HL-60 (cell line): Measurements from ENCODE around the gene CITED2.

Experiments
- SPI1 ChIP-seq: IDR thresholded peaks from 2 replicates; pipeline ENCODE4 v1.6.1; 2012; ENCODE audit warnings: low read depth, mild to moderate bottlenecking, borderline replicate concordance
- TF ChIP-seq, protein P1 (sequence below): IDR thresholded peaks from one replicate; pipeline ENCODE4 v1.5.1; 2011; ENCODE audit warnings: low read length, control low read depth, inconsistent platforms; ENCODE audit not compliant: insufficient read depth
- TF ChIP-seq, protein P2 (sequence below): IDR thresholded peaks from 2 replicates; pipeline ENCODE4 v1.6.1; 2012; ENCODE audit warnings: low read depth; ENCODE audit not compliant: insufficient replicate concordance

DNA sequence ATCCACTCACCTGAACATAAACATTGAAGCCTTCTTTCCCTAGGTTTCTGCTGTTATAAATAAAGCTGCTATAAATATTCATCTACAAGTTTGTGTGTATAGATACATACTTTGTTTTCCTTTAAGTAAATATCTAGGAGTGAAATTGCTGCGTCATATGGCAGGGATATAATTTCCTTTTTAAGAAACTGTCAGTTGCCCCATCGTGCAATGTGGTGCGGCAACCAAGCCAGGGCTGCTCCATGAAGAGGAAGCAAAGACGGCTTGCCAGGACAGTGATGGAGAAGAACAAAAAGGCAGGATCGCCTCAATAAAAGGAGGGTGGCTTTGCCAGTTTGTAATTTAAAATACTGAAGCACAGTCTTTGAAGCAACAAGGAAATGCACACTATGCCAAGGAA, 36.6 kb downstream of the CITED2 start:
- TF ChIP-seq, protein P1, sequence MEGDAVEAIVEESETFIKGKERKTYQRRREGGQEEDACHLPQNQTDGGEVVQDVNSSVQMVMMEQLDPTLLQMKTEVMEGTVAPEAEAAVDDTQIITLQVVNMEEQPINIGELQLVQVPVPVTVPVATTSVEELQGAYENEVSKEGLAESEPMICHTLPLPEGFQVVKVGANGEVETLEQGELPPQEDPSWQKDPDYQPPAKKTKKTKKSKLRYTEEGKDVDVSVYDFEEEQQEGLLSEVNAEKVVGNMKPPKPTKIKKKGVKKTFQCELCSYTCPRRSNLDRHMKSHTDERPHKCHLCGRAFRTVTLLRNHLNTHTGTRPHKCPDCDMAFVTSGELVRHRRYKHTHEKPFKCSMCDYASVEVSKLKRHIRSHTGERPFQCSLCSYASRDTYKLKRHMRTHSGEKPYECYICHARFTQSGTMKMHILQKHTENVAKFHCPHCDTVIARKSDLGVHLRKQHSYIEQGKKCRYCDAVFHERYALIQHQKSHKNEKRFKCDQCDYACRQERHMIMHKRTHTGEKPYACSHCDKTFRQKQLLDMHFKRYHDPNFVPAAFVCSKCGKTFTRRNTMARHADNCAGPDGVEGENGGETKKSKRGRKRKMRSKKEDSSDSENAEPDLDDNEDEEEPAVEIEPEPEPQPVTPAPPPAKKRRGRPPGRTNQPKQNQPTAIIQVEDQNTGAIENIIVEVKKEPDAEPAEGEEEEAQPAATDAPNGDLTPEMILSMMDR, result no peak
- TF ChIP-seq, protein P2, sequence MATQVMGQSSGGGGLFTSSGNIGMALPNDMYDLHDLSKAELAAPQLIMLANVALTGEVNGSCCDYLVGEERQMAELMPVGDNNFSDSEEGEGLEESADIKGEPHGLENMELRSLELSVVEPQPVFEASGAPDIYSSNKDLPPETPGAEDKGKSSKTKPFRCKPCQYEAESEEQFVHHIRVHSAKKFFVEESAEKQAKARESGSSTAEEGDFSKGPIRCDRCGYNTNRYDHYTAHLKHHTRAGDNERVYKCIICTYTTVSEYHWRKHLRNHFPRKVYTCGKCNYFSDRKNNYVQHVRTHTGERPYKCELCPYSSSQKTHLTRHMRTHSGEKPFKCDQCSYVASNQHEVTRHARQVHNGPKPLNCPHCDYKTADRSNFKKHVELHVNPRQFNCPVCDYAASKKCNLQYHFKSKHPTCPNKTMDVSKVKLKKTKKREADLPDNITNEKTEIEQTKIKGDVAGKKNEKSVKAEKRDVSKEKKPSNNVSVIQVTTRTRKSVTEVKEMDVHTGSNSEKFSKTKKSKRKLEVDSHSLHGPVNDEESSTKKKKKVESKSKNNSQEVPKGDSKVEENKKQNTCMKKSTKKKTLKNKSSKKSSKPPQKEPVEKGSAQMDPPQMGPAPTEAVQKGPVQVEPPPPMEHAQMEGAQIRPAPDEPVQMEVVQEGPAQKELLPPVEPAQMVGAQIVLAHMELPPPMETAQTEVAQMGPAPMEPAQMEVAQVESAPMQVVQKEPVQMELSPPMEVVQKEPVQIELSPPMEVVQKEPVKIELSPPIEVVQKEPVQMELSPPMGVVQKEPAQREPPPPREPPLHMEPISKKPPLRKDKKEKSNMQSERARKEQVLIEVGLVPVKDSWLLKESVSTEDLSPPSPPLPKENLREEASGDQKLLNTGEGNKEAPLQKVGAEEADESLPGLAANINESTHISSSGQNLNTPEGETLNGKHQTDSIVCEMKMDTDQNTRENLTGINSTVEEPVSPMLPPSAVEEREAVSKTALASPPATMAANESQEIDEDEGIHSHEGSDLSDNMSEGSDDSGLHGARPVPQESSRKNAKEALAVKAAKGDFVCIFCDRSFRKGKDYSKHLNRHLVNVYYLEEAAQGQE, result no peak
- TF ChIP-seq SPI1, result no peak
